ENCODE results near the gene PHTF2.

DNA sequence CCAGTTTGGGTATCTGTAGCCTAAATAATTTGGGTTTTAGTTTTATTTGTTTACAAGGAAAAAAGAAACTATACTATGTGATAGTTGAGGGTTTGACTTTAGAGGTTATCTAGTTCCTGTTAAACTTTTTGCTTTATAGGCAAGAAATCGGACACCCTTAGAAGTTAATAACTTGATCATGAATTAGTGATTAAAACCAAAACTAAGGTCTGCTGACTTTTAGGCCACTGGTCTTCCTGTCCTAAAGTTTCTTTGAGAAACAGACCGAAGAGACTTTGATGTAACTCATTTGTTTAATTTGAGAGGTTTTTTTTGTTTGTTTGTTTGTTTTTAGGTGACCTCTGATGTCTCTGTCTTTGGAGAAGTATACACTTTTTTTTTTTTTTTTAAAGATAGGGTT, 59.7 kb downstream of the PHTF2 start:
- TF ChIP-seq CTCF (IDR thresholded peaks at IDR 0.05): no peak
- TF ChIP-seq POLR2A (IDR thresholded peaks at IDR 0.05): no peak
